Smooth muscle cell (in vitro differentiated cells): ENCODE measurements around the gene ZBTB21. TPM values are rescaled to one million over a fixed set of nuclear protein-coding genes. Genes with fewer than 3 reads are reported as not detected.

Source experiments
- DNase-seq: peaks from one replicate; lab custom pipeline; 2025; ENCODE audit not compliant: unreplicated experiment; lab: John Stamatoyannopoulos, UW
- H2AFZ ChIP-seq: fragments of 200-600 bp; sonication (generic); 2 replicates; pipeline ENCODE4 v1.6.0; 2016; ENCODE audit warnings: antibody characterized with exemption, low read depth, mild to moderate bottlenecking
- H3F3A ChIP-seq: fragments of 200-600 bp; sonication (generic); 2 replicates; pipeline ENCODE4 v1.6.0; 2017; ENCODE audit warnings: antibody characterized with exemption, low read depth
- H3K27ac ChIP-seq: fragments of 200-600 bp; sonication (generic); 2 replicates; pipeline ENCODE4 v1.5.1; 2016; ENCODE audit warnings: low read depth, mild to moderate bottlenecking
- H3K27me3 ChIP-seq: fragments of 200-600 bp; sonication (generic); 2 replicates; pipeline ENCODE4 v1.6.1; 2016; ENCODE audit warnings: low read depth, mild to moderate bottlenecking
- H3K36me3 ChIP-seq: fragments of 200-600 bp; sonication (generic); 2 replicates; pipeline ENCODE4 v1.5.1; 2016; ENCODE audit warnings: low read depth
- H3K4me1 ChIP-seq: fragments of 200-600 bp; sonication (generic); 2 replicates; pipeline ENCODE4 v1.5.1; 2016; ENCODE audit warnings: low read depth
- H3K4me2 ChIP-seq: fragments of 200-600 bp; sonication (generic); 2 replicates; pipeline ENCODE4 v1.6.0; 2016; ENCODE audit warnings: mild to moderate bottlenecking
- H3K4me3 ChIP-seq: fragments of 200-600 bp; sonication (generic); 2 replicates; pipeline ENCODE4 v1.5.1; 2016; ENCODE audit warnings: mild to moderate bottlenecking
- H3K79me2 ChIP-seq: fragments of 200-600 bp; sonication (generic); 2 replicates; pipeline ENCODE4 v1.6.0; 2016; ENCODE audit warnings: low read depth, mild to moderate bottlenecking
- H3K9ac ChIP-seq: fragments of 200-600 bp; sonication (generic); 2 replicates; pipeline ENCODE4 v1.6.0; 2016; ENCODE audit warnings: low read depth
- H3K9me3 ChIP-seq: fragments of 200-600 bp; sonication (generic); replicated peaks from 2 replicates; pipeline ENCODE4 v1.5.1; 2016; ENCODE audit warnings: low read depth
- H4K20me1 ChIP-seq: fragments of 200-600 bp; sonication (generic); 2 replicates; pipeline ENCODE4 v1.6.0; 2016; ENCODE audit warnings: low read depth
- CTCF ChIP-seq: fragments of 200-600 bp; sonication (generic); IDR thresholded peaks from 2 replicates; pipeline ENCODE4 v1.5.1; 2017; ENCODE audit warnings: borderline replicate concordance, mild to moderate bottlenecking, antibody characterized with exemption; ENCODE audit not compliant: insufficient read depth, poor library complexity, severe bottlenecking
- WGBS: methylation state at CpG from one replicate; pipeline ENCODE4 v1.1.7; 2016; ENCODE audit warnings: low lambda C conversion rate; 5-methylcytosine and 5-hydroxymethylcytosine counted together
- polyA plus RNA-seq: library from polyadenylated mRNA; unstranded; fragments of >200 nt; fragmentation: Nextera tagmentation; extraction: Ambion mirVana; gene quantifications from 2 replicates; pipeline ENCODE4 v1.2.1, GENCODE V29; 2016
- total RNA-seq: library from RNA; depleted of rRNA; stranded (reverse); fragments of >200 nt; gene quantifications from 2 replicates; pipeline ENCODE4 v1.2.3, GENCODE V29; 2014

ZBTB21 gene
- total and polyA plus RNA-seq, 2 experiments from 2014 or later, result 6.2 to 24.1 TPM

GRCh38 chr21:42048870-42049577 is 38.9 kb upstream of the ZBTB21 start:
- Histone ChIP-seq H3K79me2 (no peaks in the 10 kb centered on the region), H3K27ac (peak overlapping the region; percentile 92)

GRCh38 chr21:42047821-42048613 is 37.9 kb upstream of the ZBTB21 start:
- Histone ChIP-seq H3K4me3 (no peak overlapping the region), H4K20me1 (no peaks in the 10 kb centered on the region), H2AFZ (no peak overlapping the region), H3K4me1 (no peaks in the 10 kb centered on the region), H3K9ac (peak overlapping the region; percentile 63), H3K9me3 (no peaks in the 10 kb centered on the region), H3K36me3 (no peaks in the 10 kb centered on the region), H3K79me2 (no peaks in the 10 kb centered on the region), H3K27me3 (no peaks in the 10 kb centered on the region), H3F3A (no peaks in the 10 kb centered on the region), H3K4me2 (no peak overlapping the region), H3K27ac (peak overlapping the region; percentile 92)
- WGBS, result 56% methylated on average over 19 of the region's 19 CpGs
- DNase-seq, result no peak
- no peak for TF ChIP-seq CTCF

More at GRCh38 chr21:42048870-42049577, 38.9 kb upstream of the ZBTB21 start:
- H3K27me3 ChIP-seq, result no peaks in the 10 kb centered on the region
- H3F3A ChIP-seq, result no peaks in the 10 kb centered on the region
- no peak overlapping the region for H3K4me3 ChIP-seq
- no peaks in the 10 kb centered on the region for H3K36me3 ChIP-seq
- 92% methylated on average over 10 of the region's 10 CpGs for WGBS
- DNase-seq, result no peak
- no peak overlapping the region for H2AFZ ChIP-seq
- TF ChIP-seq CTCF, result no peak
- no peaks in the 10 kb centered on the region for H4K20me1 ChIP-seq
- no peak overlapping the region for H3K4me2 ChIP-seq
- H3K9me3 ChIP-seq, result no peaks in the 10 kb centered on the region
- H3K9ac ChIP-seq, result peak overlapping the region; percentile 59
- H3K4me1 ChIP-seq, result no peaks in the 10 kb centered on the region

GRCh38 chr21:42044871-42045495 is 34.8 kb upstream of the ZBTB21 start:
- Histone ChIP-seq H3K9ac (no peak overlapping the region), H3K27ac (no peak overlapping the region), H3K36me3 (no peaks in the 10 kb centered on the region), H4K20me1 (no peaks in the 10 kb centered on the region), H3K4me3 (no peak overlapping the region), H3K79me2 (no peaks in the 10 kb centered on the region), H3K4me1 (peaks cover 3% of the 10 kb centered on the region), H3K9me3 (no peaks in the 10 kb centered on the region), H3K27me3 (no peaks in the 10 kb centered on the region), H3F3A (peaks cover 7% of the 10 kb centered on the region), H2AFZ (no peak overlapping the region), H3K4me2 (no peak overlapping the region)
- TF ChIP-seq CTCF, result no peak
- 78% methylated on average over 7 of the region's 7 CpGs for WGBS
- DNase-seq, result no peak
